ENCODE results near the gene VAMP1.
A peak's percentile ranks its signal among the peaks of the same experiment; 100 is the strongest.

Gene VAMP1

GRCh38 chr12:6443361-6443983, 27.0 kb downstream of the VAMP1 start:
- TF ChIP-seq CTCF (IDR thresholded peaks at IDR 0.05; ENCODE audit: borderline replicate concordance, insufficient read depth, low read depth, low read length): no peak
- H3K4me3 ChIP-seq (ENCODE audit: low read depth, low read length): peak overlapping the region; percentile 44

DNA sequence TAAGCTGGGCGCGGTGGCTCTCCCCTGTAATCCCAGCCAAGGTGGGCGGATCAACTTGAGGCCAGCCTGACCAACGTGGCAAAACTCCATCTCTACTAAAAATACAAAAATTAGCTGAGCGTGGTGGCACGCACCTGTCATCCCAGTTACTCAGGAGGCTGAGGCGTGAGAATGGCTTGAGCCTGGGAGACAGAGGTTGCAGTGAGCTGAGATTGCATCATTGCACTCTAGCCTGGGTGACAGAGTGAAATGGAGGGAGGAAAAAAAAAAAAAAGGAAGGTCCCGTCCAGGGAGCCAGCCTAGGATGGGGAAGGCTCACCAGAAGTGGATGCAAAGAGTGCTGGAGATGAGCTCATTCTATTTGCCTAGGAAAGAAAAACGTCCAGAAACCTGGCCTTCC, 27.6 kb downstream of the VAMP1 start:
- TF ChIP-seq CTCF (IDR thresholded peaks at IDR 0.05; ENCODE audit: borderline replicate concordance, insufficient read depth, low read depth, low read length): no peak
- H3K4me3 ChIP-seq (ENCODE audit: low read depth, low read length): peak overlapping the region; percentile 44

- no peak for TF ChIP-seq CTCF (IDR thresholded peaks at IDR 0.05; ENCODE audit: borderline replicate concordance, insufficient read depth, low read depth, low read length)
- no peak overlapping the region for H3K4me3 ChIP-seq (ENCODE audit: low read depth, low read length)
Observed at GRCh38 chr12:6440391-6440790, 30.1 kb downstream of the VAMP1 start.

DNA sequence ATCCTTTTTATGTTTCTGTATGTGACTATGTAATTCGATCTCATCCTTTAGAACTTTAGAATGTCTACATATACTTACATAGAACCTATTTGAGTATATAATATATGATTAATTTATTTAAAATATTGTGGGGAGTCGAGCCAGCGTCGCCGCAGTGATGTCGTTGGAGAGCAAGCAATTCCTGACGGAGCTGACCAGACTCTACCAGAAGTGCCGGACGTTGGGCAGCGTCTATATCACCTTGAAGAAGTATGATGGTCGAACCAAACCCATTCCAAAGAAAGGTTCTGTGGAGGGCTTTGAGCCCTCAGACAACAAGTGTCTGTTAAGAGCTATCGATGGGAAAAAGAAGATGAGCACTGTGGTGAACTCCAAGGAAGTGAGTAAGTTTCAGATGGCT, 32.1 kb downstream of the VAMP1 start:
- no peak for TF ChIP-seq CTCF (IDR thresholded peaks at IDR 0.05; ENCODE audit: borderline replicate concordance, insufficient read depth, low read depth, low read length)
- H3K4me3 ChIP-seq (ENCODE audit: low read depth, low read length): no peak overlapping the region

GRCh38 chr12:6437586-6437985, 32.9 kb downstream of the VAMP1 start:
- no peak overlapping the region for H3K4me3 ChIP-seq (ENCODE audit: low read depth, low read length)
- no peak for TF ChIP-seq CTCF (IDR thresholded peaks at IDR 0.05; ENCODE audit: borderline replicate concordance, insufficient read depth, low read depth, low read length)

GRCh38 chr12:6435961-6436715, 34.3 kb downstream of the VAMP1 start:
- no peak for TF ChIP-seq CTCF (IDR thresholded peaks at IDR 0.05; ENCODE audit: borderline replicate concordance, insufficient read depth, low read depth, low read length)
- H3K4me3 ChIP-seq (ENCODE audit: low read depth, low read length): no peak overlapping the region
